ENCODE data around the gene CLIP4. TPM values are rescaled to one million over a fixed set of nuclear protein-coding genes. Genes with fewer than 3 reads are reported as not detected.

Gene CLIP4
- total and polyA plus RNA-seq, 2 experiments from 2014 or later, result 0.06 to 0.14 TPM

- Histone ChIP-seq H4K20me1 (replicated peaks; ENCODE audit: insufficient read depth) (no peaks in the 10 kb centered on the region), H3K27ac (ENCODE audit: low read depth) (no peak overlapping the region), H3K9me2 (ENCODE audit: insufficient read depth) (no peaks in the 10 kb centered on the region), H3K4me3 (no peak overlapping the region), H3F3A (replicated peaks; ENCODE audit: low read depth) (no peaks in the 10 kb centered on the region), H3K27me3 (ENCODE audit: insufficient read depth) (no peaks in the 10 kb centered on the region), H2AFZ (no peak overlapping the region), H3K79me2 (replicated peaks; ENCODE audit: insufficient read depth) (no peaks in the 10 kb centered on the region), H3K36me3 (ENCODE audit: insufficient read depth) (no peaks in the 10 kb centered on the region), H3K4me2 (no peak overlapping the region), H3K4me1 (ENCODE audit: insufficient read depth) (no peaks in the 10 kb centered on the region)
- peaks cover 3% of the 10 kb centered on the region; the same call in 1 of the 3 replicates for H3K9me3 Mint-ChIP-seq
- no peaks in the 10 kb centered on the region for H3K36me3 Mint-ChIP-seq (ENCODE audit: low read depth)
- H3K4me1 Mint-ChIP-seq, result no peaks in the 10 kb centered on the region
- H3K27ac Mint-ChIP-seq, result no peak overlapping the region
- no peaks in the 10 kb centered on the region for H3K27me3 Mint-ChIP-seq (ENCODE audit: insufficient read depth, low read depth, poor library complexity)
- no peak overlapping the region for H3K4me3 Mint-ChIP-seq
- no peak for TF ChIP-seq JUNB (IDR thresholded peaks at IDR 0.05; ENCODE audit: unreplicated experiment)
- TF ChIP-seq ZNF462 (CRISPR knock-in tag; IDR thresholded peaks at IDR 0.05), result no peak
- TF ChIP-seq EZH2 (IDR thresholded peaks at IDR 0.05; ENCODE audit: low read depth, unreplicated experiment), result no peak
- no peak for TF ChIP-seq NANOG (IDR thresholded peaks at IDR 0.05; ENCODE audit: borderline replicate concordance)
- TF ChIP-seq STAT1 (IDR thresholded peaks at IDR 0.05; ENCODE audit: unreplicated experiment), result no peak
- TF ChIP-seq CREB1 (CRISPR knock-in tag; IDR thresholded peaks at IDR 0.05; ENCODE audit: low read depth), result no peak
- TF ChIP-seq REST (IDR thresholded peaks at IDR 0.05; ENCODE audit: unreplicated experiment), result no peak
- TF ChIP-seq EZH2phosphoT487 (IDR thresholded peaks at IDR 0.05; ENCODE audit: unreplicated experiment), result no peak
- no peak for TF ChIP-seq ETS1 (IDR thresholded peaks at IDR 0.05)
- TF ChIP-seq POLR2AphosphoS5 (IDR thresholded peaks at IDR 0.05; ENCODE audit: low read depth), result no peak
- TF ChIP-seq ZNF331 (CRISPR knock-in tag; IDR thresholded peaks at IDR 0.05; ENCODE audit: low read depth), result no peak
- no peak for TF ChIP-seq CTCF (conservative IDR thresholded peaks at IDR 0.05; ENCODE audit: low read depth in 2 of 2)
- TF ChIP-seq ZNF114 (CRISPR knock-in tag; IDR thresholded peaks at IDR 0.05), result no peak
- DNase-seq (ENCODE audit: low spot score) (no peak), ATAC-seq (no peak)
Observed at GRCh38 chr2:29139731-29140130, 24.5 kb downstream of the CLIP4 start.
